ENCODE results near the gene HSD3B7. TPM values are rescaled to one million over a fixed set of nuclear protein-coding genes. Genes with fewer than 3 reads are reported as not detected.

Gene HSD3B7
- total and polyA plus RNA-seq, 2 of the 8 experiments (the other 6 are each of a cell fraction or from before 2014, with no cell fraction given), result 2.9 to 6.6 TPM

DNA sequence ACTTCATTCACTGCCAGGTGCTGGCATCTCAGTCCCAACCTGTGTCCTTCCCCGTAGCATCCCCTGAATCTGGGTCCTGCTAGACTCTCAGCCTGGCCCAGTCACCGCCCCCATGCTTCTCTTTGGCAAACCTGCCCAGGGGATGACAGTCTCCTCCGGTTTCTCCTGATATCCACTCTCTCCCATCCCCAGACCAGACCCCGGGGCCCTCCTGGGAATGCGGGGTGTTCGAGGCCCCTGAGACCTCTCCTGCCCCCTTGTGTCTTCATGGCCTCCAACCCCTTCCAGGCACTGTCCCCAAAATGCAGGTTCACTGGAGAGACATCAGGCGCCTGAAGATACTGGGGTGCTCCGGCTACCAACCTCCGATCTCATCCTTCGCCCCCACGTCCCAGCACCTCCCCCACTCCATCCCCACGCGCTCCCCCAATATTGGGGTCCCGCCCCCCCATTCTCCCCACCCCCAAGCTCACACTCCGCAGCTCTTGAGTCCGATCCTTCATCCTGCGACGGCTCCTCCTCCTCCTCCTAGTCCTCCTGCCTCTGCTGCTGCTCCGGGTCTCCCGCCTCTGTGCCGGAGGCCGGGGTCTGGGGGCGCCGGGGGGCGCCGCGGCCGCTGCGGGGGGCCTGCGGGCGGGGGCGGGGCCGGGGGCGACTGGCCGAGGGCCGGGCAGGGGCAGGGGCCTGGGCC lies 25.0 kb downstream of the HSD3B7 start (continued):
- TF ChIP-seq KDM4A (IDR thresholded peaks at IDR 0.05; ENCODE audit: low read depth, low read length, severe bottlenecking), result peak; percentile 45
- 0 out of 2 replicates have a peak, but pooled peaks have one; percentile 10 for TF ChIP-seq TEAD4 (IDR thresholded peaks at IDR 0.05; ENCODE audit: low read depth, low read length)
- TF ChIP-seq TAF7 (optimal IDR thresholded peaks at IDR 0.05; ENCODE audit: borderline replicate concordance, low read depth, low read length), result peak; percentile 16

Measured in H1 (cell line).